GM06990 (cell line): Measurements from ENCODE around the gene ZNF614.
"Not testable (repeated sequence)": the region's sequence is repeated elsewhere in the genome, so short reads cannot be mapped to it uniquely, and the experiment has no call there.

Experiments
- DNase-seq: peaks from one replicate; pipeline ENCODE4 v3.0.0-alpha.2; 2011; ENCODE audit not compliant: insufficient read length; ENCODE audit errors: extremely low read depth
- H3K27me3 ChIP-seq: replicated peaks from 2 replicates; pipeline ENCODE4 v1.6.0; 2011; ENCODE audit warnings: low read length; ENCODE audit not compliant: control insufficient read depth, insufficient read depth
- H3K36me3 ChIP-seq: 2 replicates; pipeline ENCODE4 v1.5.1; 2011; ENCODE audit warnings: low read length; ENCODE audit not compliant: control insufficient read depth, insufficient read depth
- H3K4me3 ChIP-seq: replicated peaks from 2 replicates; pipeline ENCODE4 v1.5.1; 2011; ENCODE audit warnings: low read depth, mild to moderate bottlenecking, control low read depth, low read length
- CTCF ChIP-seq: IDR thresholded peaks from 2 replicates; pipeline ENCODE4 v1.5.1; 2011; ENCODE audit warnings: low read length, control low read depth, mild to moderate bottlenecking, inconsistent platforms; ENCODE audit not compliant: insufficient read depth, poor library complexity, severe bottlenecking

Gene ZNF614

GRCh38 chr19:52028027-52028779 lies at the start of gene ZNF614:
Gene ZNF614 (minus strand): TSS chr19:52028379. CDS start chr19:52025745, 2,634 bp downstream.
- DNase-seq: peak; percentile 89
- Histone ChIP-seq H3K36me3 (peaks cover 4% of the 10 kb centered on the region), H3K27me3 (no peaks in the 10 kb centered on the region), H3K4me3 (peak within 1 kb of the TSS; percentile 97)
- no peak for TF ChIP-seq CTCF

- Histone ChIP-seq H3K4me3 (no peak overlapping the region), H3K36me3 (no peaks in the 10 kb centered on the region), H3K27me3 (no peaks in the 10 kb centered on the region)
- no peak for DNase-seq
- TF ChIP-seq CTCF: no peak
Observed at GRCh38 chr19:52070496-52070895, 42.3 kb upstream of the ZNF614 start.

- no peak for TF ChIP-seq CTCF
- no peak for DNase-seq
- H3K27me3 ChIP-seq: no peaks in the 10 kb centered on the region
- H3K4me3 ChIP-seq: no peak overlapping the region
- no peaks in the 10 kb centered on the region for H3K36me3 ChIP-seq
Observed at GRCh38 chr19:52069653-52070052, 41.5 kb upstream of the ZNF614 start.

- no peak for DNase-seq
- Histone ChIP-seq H3K27me3 (no peaks in the 10 kb centered on the region), H3K36me3 (no peaks in the 10 kb centered on the region), H3K4me3 (no peak overlapping the region)
- no peak for TF ChIP-seq CTCF
Observed at GRCh38 chr19:52066258-52066863, 38.2 kb upstream of the ZNF614 start.

- no peak for DNase-seq
Observed at GRCh38 chr19:52065399-52065798, 37.2 kb upstream of the ZNF614 start.

GRCh38 chr19:52056480-52056879 lies 28.3 kb upstream of the ZNF614 start:
- not testable (repeated sequence) for H3K27me3 ChIP-seq, H3K4me3 ChIP-seq, DNase-seq, H3K36me3 ChIP-seq

More at GRCh38 chr19:52065399-52065798, 37.2 kb upstream of the ZNF614 start:
- Histone ChIP-seq H3K36me3 (no peaks in the 10 kb centered on the region), H3K4me3 (no peak overlapping the region), H3K27me3 (no peaks in the 10 kb centered on the region)
- no peak for TF ChIP-seq CTCF

DNA sequence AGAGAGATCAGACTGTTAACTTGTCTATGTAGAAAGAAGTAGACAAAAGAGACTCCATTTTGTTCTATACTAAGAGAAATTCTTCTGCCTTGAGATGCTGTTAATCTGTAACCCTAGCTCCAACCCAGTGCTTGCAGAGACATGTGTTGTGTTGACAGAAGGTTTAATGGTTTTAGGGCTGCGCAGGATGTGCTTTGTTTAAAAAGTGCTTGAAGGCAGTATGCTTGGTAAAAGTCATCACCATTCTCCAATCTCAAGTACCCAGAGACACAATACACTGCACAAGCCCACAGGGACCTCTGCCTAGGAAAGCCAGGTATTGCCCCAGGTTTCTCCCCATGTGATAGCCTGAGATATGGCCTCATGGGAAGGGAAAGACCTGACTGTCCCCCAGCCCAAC lies 23.6 kb upstream of the ZNF614 start:
- not testable (repeated sequence) for H3K4me3 ChIP-seq, DNase-seq, H3K36me3 ChIP-seq, H3K27me3 ChIP-seq
